Measurements from ENCODE around the gene CCL28. TPM values are rescaled to one million over a fixed set of nuclear protein-coding genes. Genes with fewer than 3 reads are reported as not detected.

Gene CCL28
- total and polyA plus RNA-seq, 9 of the 15 experiments (the other 6 are each of a cell fraction or from before 2014, with no cell fraction given) = not detected

- TF ChIP-seq TRIM25 (IDR thresholded peaks at IDR 0.05; ENCODE audit: borderline replicate concordance) (no peak), ERF (CRISPR knock-in tag; IDR thresholded peaks at IDR 0.05) (no peak), XRCC5 (IDR thresholded peaks at IDR 0.05; ENCODE audit: low read depth, low read length) (no peak), DIDO1 (tag; IDR thresholded peaks at IDR 0.05; ENCODE audit: low read depth) (no peak), SAFB2 (IDR thresholded peaks at IDR 0.05; ENCODE audit: borderline replicate concordance, low read depth, low read length, severe bottlenecking) (no peak), SP1 (CRISPR knock-in tag; IDR thresholded peaks at IDR 0.05) (0 out of 2 replicates have a peak, but pooled peaks have one; percentile 37), ZNF282 (CRISPR knock-in tag; IDR thresholded peaks at IDR 0.05) (no peak), KLF16 (IDR thresholded peaks at IDR 0.05) (peak; percentile 81; the same call in 1 of the 2 replicates), HDGF (IDR thresholded peaks at IDR 0.05) (no peak), ZNF644 (tag; IDR thresholded peaks at IDR 0.05; ENCODE audit: low read depth) (0 out of 2 replicates have a peak, but pooled peaks have one; percentile 55), ATF4 (CRISPR knock-in tag; IDR thresholded peaks at IDR 0.05) (no peak), BCLAF1 (IDR thresholded peaks at IDR 0.05; ENCODE audit: borderline replicate concordance in 1 of 2, control insufficient read depth in 1 of 2, low read depth in 2 of 2, low read length in 1 of 2) (no peak), SMAD2 (IDR thresholded peaks at IDR 0.05; ENCODE audit: low read depth, low read length) (no peak), TAF1 (IDR thresholded peaks at IDR 0.05; ENCODE audit: control insufficient read depth, extremely low read depth, insufficient read depth, low read length, severe bottlenecking) (no peak), ZBTB12 (CRISPR knock-in tag; IDR thresholded peaks at IDR 0.05) (no peak), SRSF9 (IDR thresholded peaks at IDR 0.05; ENCODE audit: borderline replicate concordance, low read depth, low read length) (no peak), E2F5 (CRISPR knock-in tag; IDR thresholded peaks at IDR 0.05) (no peak), ZBTB8A (IDR thresholded peaks at IDR 0.05; ENCODE audit: partially characterized antibody) (no peak)
Measured at GRCh38 chr5:43415935-43416802, 4.0 kb upstream of the CCL28 start (continued).
